Activated CD8-positive, alpha-beta memory T cell treated with anti-CD3 and anti-CD28 coated beads for 1 hour (primary cell): ENCODE results near the gene CYP3A5.
A peak's percentile ranks its signal among the peaks of the same experiment; 100 is the strongest.
"Not testable (repeated sequence)": the region's sequence is repeated elsewhere in the genome, so short reads cannot be mapped to it uniquely, and the experiment has no call there.

Experiments used
- DNase-seq, 2 donors: peaks; one replicate each; pipeline ENCODE4 v3.0.0-alpha.2; 2020; ENCODE audit warnings: low read depth in 1 of 2; ENCODE audit errors: extremely low read depth in 1 of 2

The CYP3A5 gene

GRCh38 chr7:99643464-99643863 lies 36.3 kb downstream of the CYP3A5 start:
- DNase-seq: no peak

DNA sequence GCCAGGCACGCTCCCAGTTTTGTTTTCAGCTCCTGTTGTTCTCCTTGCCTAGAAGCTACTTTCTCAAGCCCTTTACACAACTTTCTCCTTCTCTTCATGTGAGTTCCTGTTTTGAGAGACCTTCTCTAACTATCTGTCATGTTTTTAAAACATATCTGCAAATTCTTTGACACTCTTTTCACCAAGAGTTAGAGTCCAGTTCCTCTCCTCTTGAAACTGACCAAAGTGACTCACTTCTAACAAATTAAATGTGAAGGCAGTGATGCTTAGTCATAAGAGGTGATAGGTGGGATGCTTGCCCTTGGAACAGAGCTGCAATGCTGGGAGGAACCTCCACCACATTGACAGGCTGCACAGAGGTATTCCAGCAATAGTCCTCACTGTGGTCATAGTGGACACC lies 37.8 kb downstream of the CYP3A5 start:
- no peak for DNase-seq

DNA sequence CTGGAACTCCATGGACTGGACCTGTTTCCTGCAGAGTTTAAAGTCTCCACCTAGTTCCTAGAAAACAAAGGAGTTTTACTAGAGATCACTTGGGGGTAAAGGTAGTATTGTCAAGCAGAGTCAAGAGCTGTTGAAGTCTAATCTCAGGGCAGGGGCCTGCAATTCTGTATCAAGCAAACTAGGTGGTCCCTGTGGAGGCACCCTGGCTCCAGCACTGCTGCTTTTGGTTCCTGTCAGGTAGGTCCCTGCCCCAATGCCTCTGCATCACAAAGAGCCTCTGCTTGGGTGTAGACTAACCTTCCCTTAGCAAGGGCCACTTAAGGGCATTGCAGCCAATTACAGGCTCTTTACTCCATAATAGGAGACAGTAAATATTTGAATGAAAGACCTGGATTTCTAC lies 40.5 kb downstream of the CYP3A5 start:
- DNase-seq: no peak

GRCh38 chr7:99638731-99639130 lies 41.1 kb downstream of the CYP3A5 start:
- DNase-seq: no peak

GRCh38 chr7:99637414-99637813 lies 42.4 kb downstream of the CYP3A5 start:
- DNase-seq: not testable (repeated sequence)

- DNase-seq: no peak
These were observed 48.3 kb downstream of the CYP3A5 start for GRCh38 chr7:99631295-99632109.

DNA sequence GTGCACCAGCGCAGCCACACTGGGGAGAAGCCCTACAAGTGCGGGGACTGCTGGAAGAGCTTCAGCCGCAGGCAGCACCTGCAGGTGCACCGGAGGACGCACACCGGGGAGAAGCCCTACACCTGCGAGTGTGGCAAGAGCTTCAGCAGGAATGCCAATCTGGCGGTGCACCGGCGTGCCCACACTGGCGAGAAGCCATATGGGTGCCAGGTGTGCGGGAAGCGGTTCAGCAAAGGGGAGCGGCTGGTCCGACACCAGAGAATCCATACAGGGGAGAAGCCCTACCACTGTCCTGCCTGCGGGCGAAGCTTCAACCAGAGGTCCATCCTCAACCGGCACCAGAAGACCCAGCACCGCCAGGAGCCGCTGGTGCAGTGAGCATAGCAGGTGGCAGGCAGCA lies 50.2 kb downstream of the CYP3A5 start:
- no peak for DNase-seq

DNA sequence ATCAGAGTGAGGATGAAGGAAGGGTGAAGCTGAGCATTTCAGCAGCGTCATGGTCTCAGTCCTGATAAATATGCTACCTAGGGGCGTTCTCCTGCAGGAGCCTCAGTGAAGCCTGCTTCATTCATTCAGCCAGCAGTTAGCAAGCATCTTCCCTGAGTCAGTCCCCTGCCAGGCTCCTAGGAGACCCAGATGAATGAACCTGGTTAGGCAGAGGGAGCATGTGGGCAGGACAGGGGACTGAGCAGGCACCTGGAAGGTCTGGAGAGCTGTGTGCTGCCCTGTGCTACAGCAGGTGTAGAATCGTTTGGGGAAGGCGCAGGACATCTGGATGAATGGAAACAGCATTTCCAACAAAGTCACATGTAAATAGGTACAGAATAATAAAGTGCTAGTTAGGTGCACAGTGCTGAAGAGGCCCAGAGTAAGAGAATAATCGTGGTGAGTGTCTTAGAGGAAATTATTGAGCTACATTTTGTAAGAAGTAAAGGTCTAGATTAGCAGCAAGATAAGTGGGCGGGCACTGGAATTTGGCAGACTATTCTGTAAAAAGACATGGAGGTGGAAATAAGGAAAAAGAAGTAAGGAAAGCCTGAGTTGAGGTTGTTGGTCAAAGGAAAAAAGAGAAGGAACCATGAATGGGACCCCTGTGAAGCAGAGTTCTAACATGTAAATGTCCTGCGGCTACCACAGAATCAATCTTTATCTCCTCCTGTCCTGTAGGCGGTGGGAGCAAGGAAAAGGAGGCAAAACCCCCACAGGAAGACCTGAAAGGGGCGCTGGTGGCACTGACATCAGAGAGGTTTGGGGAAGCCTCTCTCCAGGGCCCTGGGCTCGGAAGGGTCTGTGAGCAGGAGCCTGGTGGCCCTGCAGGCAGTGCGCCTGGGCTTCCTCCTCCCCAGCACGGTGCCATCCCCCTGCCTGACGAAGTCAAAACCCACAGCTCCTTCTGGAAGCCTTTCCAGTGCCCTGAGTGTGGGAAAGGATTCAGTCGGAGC lies 51.0 kb downstream of the CYP3A5 start:
- DNase-seq: no peak

DNA sequence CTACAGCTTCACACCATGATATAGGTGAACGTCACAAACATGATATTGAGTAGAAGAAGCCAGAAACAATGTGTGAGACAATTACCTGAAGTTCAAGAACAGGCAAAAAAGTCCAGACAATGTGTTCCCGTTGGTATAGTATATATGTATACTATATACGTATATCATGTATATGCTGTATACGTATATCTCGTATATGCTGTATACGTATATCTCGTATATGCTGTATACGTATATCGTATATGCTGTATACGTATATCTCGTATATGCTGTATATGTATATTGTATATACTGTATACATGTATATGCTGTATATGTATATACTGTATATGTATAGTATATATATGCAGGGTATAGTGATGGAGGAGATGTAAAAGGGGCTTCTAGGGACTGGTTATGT lies 52.3 kb downstream of the CYP3A5 start:
- no peak for DNase-seq

GRCh38 chr7:99626661-99627060 lies 53.1 kb downstream of the CYP3A5 start:
- DNase-seq: no peak

- DNase-seq: no peak
These were observed 53.8 kb downstream of the CYP3A5 start for GRCh38 chr7:99625961-99626360.

DNA sequence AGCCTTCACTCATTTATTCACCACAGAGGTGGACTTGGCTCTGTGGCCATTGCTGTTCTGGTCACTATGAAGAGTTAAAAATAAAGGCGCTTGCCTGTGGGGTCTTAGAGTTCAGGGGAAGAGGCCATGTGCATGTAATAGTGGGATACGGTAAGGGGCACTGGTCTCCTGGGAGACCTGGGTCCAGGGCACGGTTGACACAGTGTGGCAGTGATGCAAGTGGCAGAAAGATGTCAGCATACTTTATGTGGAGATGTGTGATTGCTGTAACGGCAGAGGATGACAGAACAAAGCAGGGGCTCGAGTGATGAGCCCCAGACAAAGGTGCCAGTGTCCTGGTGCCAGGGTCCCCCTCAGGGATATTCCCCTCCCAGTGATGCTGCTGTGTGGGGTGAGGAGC lies 54.5 kb downstream of the CYP3A5 start:
- no peak for DNase-seq

DNA sequence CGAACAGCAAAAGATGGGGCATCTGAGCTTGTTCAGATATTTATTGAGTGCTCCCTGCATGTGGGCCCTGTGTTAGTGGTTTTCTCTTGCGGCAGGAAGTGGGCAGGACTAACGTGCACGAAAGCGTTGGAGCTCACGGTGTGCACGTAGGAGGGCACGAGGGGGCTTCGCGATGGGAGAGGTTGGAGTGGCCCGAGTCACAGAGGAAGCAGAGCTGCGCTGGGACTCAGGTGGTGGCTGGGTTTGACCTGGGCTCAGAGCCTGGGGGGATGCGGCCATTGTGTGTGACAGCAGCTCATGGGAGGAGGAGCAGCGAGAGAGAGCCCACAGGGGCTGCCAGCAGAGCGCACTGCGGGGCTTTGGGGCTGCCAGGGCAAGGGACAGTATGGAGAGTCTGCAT lies 55.3 kb downstream of the CYP3A5 start:
- peak; percentile 42 to 47 for DNase-seq

DNA sequence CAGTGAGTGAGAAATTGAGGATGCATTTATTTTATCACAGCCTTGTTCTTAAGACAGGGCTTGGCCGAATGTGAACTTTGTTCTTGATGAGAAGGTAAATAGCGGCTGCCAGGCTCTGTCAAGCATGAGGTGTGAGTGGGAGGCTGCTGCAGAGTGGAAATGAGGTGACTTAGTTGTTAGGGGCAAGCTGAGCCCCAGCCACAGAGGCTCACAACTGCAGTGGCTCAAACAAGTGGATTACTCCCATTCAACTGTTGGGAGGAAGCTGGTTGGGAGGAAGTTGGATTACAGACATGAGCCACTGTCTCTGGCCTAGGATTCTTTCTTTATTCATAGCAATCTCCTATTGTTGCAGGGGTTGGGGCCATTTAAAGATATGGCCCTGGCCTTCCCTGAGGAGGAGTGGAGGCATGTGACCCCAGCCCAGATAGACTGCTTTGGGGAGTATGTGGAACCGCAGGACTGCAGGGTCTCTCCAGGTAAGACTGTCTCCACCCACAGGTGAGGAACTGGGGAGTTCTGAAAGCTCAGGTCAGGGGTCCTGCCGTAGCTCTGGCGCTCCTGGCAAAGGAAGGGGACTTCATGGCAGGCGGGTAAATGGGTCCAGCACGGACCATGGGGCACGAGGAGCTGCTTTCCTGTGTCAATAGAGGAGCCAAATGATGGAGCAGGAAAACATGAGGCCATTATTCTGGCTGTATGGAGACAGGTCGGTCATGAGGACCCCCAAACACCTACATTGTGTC lies 55.9 kb downstream of the CYP3A5 start:
- DNase-seq: no peak

DNA sequence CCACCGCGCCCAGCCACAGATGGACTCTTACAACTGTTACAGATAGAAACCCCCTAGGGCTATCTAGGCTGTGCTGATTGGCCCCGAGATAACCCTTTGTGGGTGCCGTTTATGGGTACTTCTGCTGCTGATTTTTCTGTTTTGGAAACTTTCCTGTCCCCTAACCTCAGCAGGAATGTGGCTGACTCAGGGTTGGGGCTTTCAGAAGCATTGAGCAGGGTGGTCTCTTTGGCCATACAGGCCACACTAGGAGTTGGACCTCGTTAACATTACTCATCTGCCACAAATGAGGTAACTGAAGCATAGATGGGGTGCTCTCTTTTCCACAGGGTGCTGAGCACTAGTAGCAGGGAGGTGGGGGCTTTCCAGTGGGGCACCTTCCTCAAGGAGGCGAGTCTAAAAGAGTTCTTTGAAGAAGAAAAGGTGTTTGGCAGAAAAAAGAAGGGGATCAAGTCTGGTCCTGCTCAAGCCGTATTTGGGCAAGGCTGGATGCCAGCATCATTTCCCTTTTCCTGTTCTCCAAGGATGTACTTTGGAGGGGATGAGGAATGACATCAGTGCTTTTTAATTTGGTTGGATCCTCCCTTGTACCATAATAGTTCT lies 56.6 kb downstream of the CYP3A5 start:
- no peak for DNase-seq

GRCh38 chr7:99622596-99622995 lies 57.2 kb downstream of the CYP3A5 start:
- DNase-seq: no peak

DNA sequence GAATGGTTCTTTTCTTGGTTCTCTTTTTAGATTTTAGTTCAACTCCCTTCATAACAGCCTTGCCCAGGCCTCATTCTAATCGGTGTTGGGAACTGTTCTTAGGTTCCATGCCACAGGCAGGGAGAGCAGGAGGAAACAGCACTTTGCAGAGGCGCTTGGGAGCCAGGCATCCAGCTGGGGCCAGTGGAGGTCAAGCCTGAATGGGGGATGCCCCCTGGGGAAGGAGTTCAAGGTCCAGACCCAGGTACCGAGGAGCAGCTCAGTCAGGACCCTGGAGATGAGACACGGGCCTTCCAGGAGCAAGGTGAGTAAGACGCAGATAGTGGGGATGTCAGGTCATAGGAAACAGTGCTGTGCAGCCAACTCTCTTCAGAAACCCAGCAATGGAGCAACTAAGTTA lies 58.5 kb downstream of the CYP3A5 start:
- no peak for DNase-seq

DNA sequence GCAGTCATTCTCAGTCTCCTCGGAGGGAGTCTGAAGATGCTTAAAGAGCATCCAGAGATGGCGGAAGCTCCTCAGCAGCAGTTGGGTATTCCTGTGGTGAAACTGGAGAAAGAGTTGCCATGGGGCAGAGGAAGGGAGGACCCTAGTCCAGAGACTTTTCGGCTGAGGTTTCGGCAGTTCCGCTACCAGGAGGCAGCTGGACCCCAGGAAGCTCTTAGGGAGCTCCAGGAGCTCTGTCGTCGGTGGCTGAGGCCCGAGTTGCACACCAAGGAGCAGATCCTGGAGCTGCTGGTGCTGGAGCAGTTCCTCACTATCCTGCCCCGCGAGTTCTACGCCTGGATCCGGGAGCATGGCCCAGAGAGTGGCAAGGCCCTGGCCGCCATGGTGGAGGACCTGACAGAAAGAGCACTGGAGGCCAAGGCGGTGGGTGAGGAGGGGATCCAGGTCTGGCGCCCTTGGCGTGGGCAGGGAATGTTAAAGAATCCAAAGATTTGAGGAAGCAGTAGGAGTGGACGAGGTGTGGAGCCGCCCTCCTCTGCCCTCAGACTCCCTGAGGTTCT lies 60.1 kb downstream of the CYP3A5 start:
- no peak for DNase-seq

- DNase-seq: no peak
These were observed 61.1 kb downstream of the CYP3A5 start for GRCh38 chr7:99618726-99619125.

DNA sequence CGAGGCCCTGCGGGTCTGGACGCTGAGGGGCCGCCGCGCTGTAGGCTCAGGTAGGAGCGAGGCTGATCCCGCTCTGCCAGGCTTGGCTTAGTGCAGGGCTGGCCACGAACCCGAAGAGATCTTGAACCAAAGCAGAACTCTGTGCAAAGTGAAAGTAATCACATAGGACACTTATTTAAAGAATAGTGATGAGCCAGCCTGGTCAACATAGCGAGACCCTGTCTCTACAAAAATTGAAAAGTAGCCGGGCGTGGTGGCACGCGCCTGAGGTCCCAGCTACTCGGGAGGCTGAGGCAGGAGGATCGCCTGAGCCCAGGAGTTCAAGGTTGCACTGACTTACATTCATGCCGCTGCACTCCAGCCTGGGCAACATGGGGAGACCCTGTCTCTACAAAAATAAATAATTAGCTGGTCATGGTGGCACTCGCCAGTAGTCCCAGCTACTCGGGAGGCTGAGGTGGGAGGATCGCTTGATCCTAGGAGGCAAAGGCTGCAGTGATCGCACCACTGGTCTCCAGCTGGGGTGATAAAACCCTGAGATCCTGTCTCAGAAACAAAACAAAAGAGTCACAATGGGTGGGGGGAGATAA lies 62.5 kb downstream of the CYP3A5 start:
- no peak for DNase-seq
